Measurements from ENCODE around the gene OR2T35.

- no peak for TF ChIP-seq CTCF (IDR thresholded peaks at IDR 0.05; ENCODE audit: low read length)
- no peak for TF ChIP-seq EZH2 (IDR thresholded peaks at IDR 0.05; ENCODE audit: borderline replicate concordance, low read length)
Measured at GRCh38 chr1:248670003-248670402, 24.9 kb upstream of the OR2T35 start.

All from OCI-LY1 (cell line).